PC-3 (cell line): ENCODE measurements around the gene PIGL. TPM values are rescaled to one million over a fixed set of nuclear protein-coding genes. Genes with fewer than 3 reads are reported as not detected.

Experiments used
- ATAC-seq: fragments of 200-7000 bp; cut with Tn5 transposase; 2 replicates; pipeline ENCODE4 v1.9.1; 2020; ENCODE audit warnings: mild to moderate bottlenecking, moderate library complexity
- BruUV-seq: library from RNA; stranded (reverse); fragments of 400-500 nt; replicated peaks from 2 replicates; lab custom pipeline; 2021; lab: Mats Ljungman, UMichigan
- CTCF ChIA-PET: fragments of 300-600 bp; sonication (Branson Sonifier 250); formaldehyde crosslinking; loops from one replicate; lab custom pipeline; 2022; ENCODE audit warnings: antibody characterized with exemption; lab: Charles Lee
- POLR2A ChIA-PET: fragments of 300-600 bp; sonication (Branson Sonifier 250); formaldehyde crosslinking; loops from one replicate; lab custom pipeline; 2022; ENCODE audit warnings: antibody characterized with exemption; ENCODE audit not compliant: unreplicated experiment; lab: Charles Lee
- DNase-seq: peaks from one replicate; pipeline ENCODE4 v3.0.0-alpha.2; 2015
- H2AFZ ChIP-seq: fragments of 300-600 bp; sonication (generic); 2 replicates; pipeline ENCODE4 v1.6.0; 2016; ENCODE audit warnings: antibody characterized with exemption, low read length
- H3F3A ChIP-seq: fragments of 300-600 bp; sonication (generic); one replicate; pipeline ENCODE4 v1.6.0; 2017; ENCODE audit warnings: antibody characterized with exemption, low read length, control low read depth, mild to moderate bottlenecking; ENCODE audit not compliant: unreplicated experiment
- H3K27ac ChIP-seq: fragments of 300-600 bp; sonication (generic); 2 replicates; pipeline ENCODE4 v1.5.1; 2016; ENCODE audit warnings: mild to moderate bottlenecking, low read length
- H3K27me3 ChIP-seq: fragments of 300-600 bp; sonication (generic); 2 replicates; pipeline ENCODE4 v1.6.1; 2016; ENCODE audit warnings: low read length, mixed read lengths
- H3K36me3 ChIP-seq: fragments of 300-600 bp; sonication (generic); 2 replicates; pipeline ENCODE4 v1.6.1; 2016; ENCODE audit warnings: low read depth, mixed run types, low read length, mixed read lengths
- H3K4me1 ChIP-seq: fragments of 300-600 bp; sonication (generic); 2 replicates; pipeline ENCODE4 v1.5.1; 2016; ENCODE audit warnings: low read length; ENCODE audit not compliant: insufficient read depth
- H3K4me2 ChIP-seq: fragments of 300-600 bp; sonication (generic); 2 replicates; pipeline ENCODE4 v1.6.0; 2016; ENCODE audit warnings: low read length
- H3K4me3 ChIP-seq: fragments of 300-600 bp; sonication (generic); 2 replicates; pipeline ENCODE4 v1.5.1; 2016; ENCODE audit warnings: mild to moderate bottlenecking, low read length, mixed read lengths
- H3K79me2 ChIP-seq: fragments of 300-600 bp; sonication (generic); 2 replicates; pipeline ENCODE4 v1.6.1; 2017; ENCODE audit warnings: low read length, mixed read lengths
- H3K9ac ChIP-seq: fragments of 300-600 bp; sonication (generic); 2 replicates; pipeline ENCODE4 v1.6.0; 2016; ENCODE audit warnings: mild to moderate bottlenecking, low read length
- H3K9me2 ChIP-seq: fragments of 300-600 bp; sonication (generic); replicated peaks from 2 replicates; pipeline ENCODE4 v1.6.1; 2016; ENCODE audit warnings: mixed run types, low read length, mixed read lengths
- H3K9me3 ChIP-seq: fragments of 300-600 bp; sonication (generic); 2 replicates; pipeline ENCODE4 v1.6.1; 2016; ENCODE audit warnings: low read length, mixed read lengths
- H4K20me1 ChIP-seq: fragments of 300-600 bp; sonication (generic); 2 replicates; pipeline ENCODE4 v1.6.1; 2016; ENCODE audit warnings: low read length, mixed read lengths
- CTCF ChIP-seq: fragments of 300-600 bp; sonication (generic); conservative IDR thresholded peaks from 2 replicates; pipeline ENCODE4 v1.5.1; 2017; ENCODE audit warnings: antibody characterized with exemption, low read depth, mild to moderate bottlenecking, low read length
- EZH2 ChIP-seq: fragments of 300-600 bp; sonication (generic); IDR thresholded peaks from one replicate; pipeline ENCODE4 v1.6.1; 2017; ENCODE audit warnings: antibody characterized with exemption, mild to moderate bottlenecking, low read length; ENCODE audit not compliant: unreplicated experiment
- EZH2phosphoT487 ChIP-seq: fragments of 300-600 bp; sonication (generic); IDR thresholded peaks from 2 replicates; pipeline ENCODE4 v1.6.1; 2018; ENCODE audit warnings: mild to moderate bottlenecking, antibody characterized with exemption, low read length, borderline replicate concordance
- intact Hi-C: fragments of 100-400 bp; cut with micrococcal nuclease; formaldehyde crosslinking; loops from 2 replicates; pipeline ENCODE4 v1.9.0; 2023
- total RNA-seq: library from RNA; depleted of rRNA; stranded (reverse); fragments of >200 nt; gene quantifications from 2 replicates; pipeline ENCODE4 v1.2.3, GENCODE V29; 2014

Gene PIGL
- total RNA-seq, 1 experiment from 2014 or later: 37.4 TPM

- no peak for TF ChIP-seq EZH2phosphoT487
- no peak for TF ChIP-seq CTCF
- no peak for TF ChIP-seq EZH2
- Histone ChIP-seq H3K27me3 (no peaks in the 10 kb centered on the region), H3K9me3 (no peaks in the 10 kb centered on the region), H4K20me1 (no peaks in the 10 kb centered on the region), H3F3A (peaks cover 4% of the 10 kb centered on the region), H3K36me3 (no peaks in the 10 kb centered on the region), H3K4me2 (no peak overlapping the region), H2AFZ (no peak overlapping the region), H3K79me2 (no peaks in the 10 kb centered on the region), H3K4me1 (peaks cover 19% of the 10 kb centered on the region), H3K9ac (no peak overlapping the region), H3K4me3 (no peak overlapping the region), H3K27ac (no peak overlapping the region), H3K9me2 (no peaks in the 10 kb centered on the region)
- CTCF ChIA-PET: no interaction called here
- POLR2A ChIA-PET: no interaction called here
- DNase-seq (peak; percentile 44), ATAC-seq (peak; percentile 37; the same call in 1 of the 2 replicates)
- intact Hi-C loops: no loop called here
- BruUV-seq: no TSS peak
These were observed 52.6 kb downstream of the PIGL start for GRCh38 chr17:16269658-16270057.

- Histone ChIP-seq H4K20me1 (no peaks in the 10 kb centered on the region), H2AFZ (no peak overlapping the region), H3K9me3 (0 out of 2 replicates have a peak, but pooled peaks cover 5% of the 10 kb centered on the region), H3F3A (peaks cover 4% of the 10 kb centered on the region), H3K36me3 (0 out of 2 replicates have a peak, but pooled peaks cover 2% of the 10 kb centered on the region), H3K27ac (no peak overlapping the region), H3K4me1 (peaks cover 19% of the 10 kb centered on the region), H3K9ac (no peak overlapping the region), H3K9me2 (no peaks in the 10 kb centered on the region), H3K79me2 (no peaks in the 10 kb centered on the region), H3K4me2 (no peak overlapping the region), H3K4me3 (no peak overlapping the region), H3K27me3 (no peaks in the 10 kb centered on the region)
- no peak for TF ChIP-seq EZH2
- no peak for TF ChIP-seq CTCF
- TF ChIP-seq EZH2phosphoT487: no peak
- CTCF ChIA-PET: no interaction called here
- intact Hi-C loops: no loop called here
- no peak for DNase-seq
- no peak for ATAC-seq
- POLR2A ChIA-PET: no interaction called here
- no TSS peak for BruUV-seq
These were observed 55.3 kb downstream of the PIGL start for GRCh38 chr17:16272111-16272840.

GRCh38 chr17:16273499-16273898 lies 56.5 kb downstream of the PIGL start:
- POLR2A ChIA-PET: no interaction called here
- Histone ChIP-seq H4K20me1 (no peaks in the 10 kb centered on the region), H3F3A (peaks cover 4% of the 10 kb centered on the region), H3K27me3 (no peaks in the 10 kb centered on the region), H3K4me3 (no peak overlapping the region), H3K9me3 (0 out of 2 replicates have a peak, but pooled peaks cover 6% of the 10 kb centered on the region), H3K4me2 (peak overlapping the region; percentile 34), H3K4me1 (peaks cover 19% of the 10 kb centered on the region), H2AFZ (no peak overlapping the region), H3K9ac (no peak overlapping the region), H3K79me2 (no peaks in the 10 kb centered on the region), H3K9me2 (no peaks in the 10 kb centered on the region), H3K36me3 (peaks cover 12% of the 10 kb centered on the region; the same call in 1 of the 2 replicates), H3K27ac (peak overlapping the region; percentile 73)
- CTCF ChIA-PET: no interaction called here
- no TSS peak for BruUV-seq
- DNase-seq (peak; percentile 88), ATAC-seq (peak; percentile 79)
- intact Hi-C loops: no loop called here
- no peak for TF ChIP-seq EZH2phosphoT487
- no peak for TF ChIP-seq CTCF
- no peak for TF ChIP-seq EZH2
